DND-41 (cell line): ENCODE results near the gene ABLIM1.

Experiments
- CTCF ChIP-seq: IDR thresholded peaks from 2 replicates; pipeline ENCODE4 v1.5.1; 2012; ENCODE audit warnings: borderline replicate concordance, low read length, moderate library complexity, mild to moderate bottlenecking; ENCODE audit not compliant: poor library complexity, severe bottlenecking; ENCODE audit errors: extremely low read depth
- EZH2 ChIP-seq: IDR thresholded peaks from 3 replicates; pipeline ENCODE4 v1.6.1; 2012; ENCODE audit warnings: borderline replicate concordance, low read depth, mild to moderate bottlenecking, moderate library complexity, low read length, inconsistent platforms; ENCODE audit not compliant: severe bottlenecking

GRCh38 chr10:114519306-114519669 lies 138.8 kb downstream of the ABLIM1 start:
- TF ChIP-seq CTCF (no peak), EZH2 (no peak)
